ENCODE data around the gene NCAPG.

DNA sequence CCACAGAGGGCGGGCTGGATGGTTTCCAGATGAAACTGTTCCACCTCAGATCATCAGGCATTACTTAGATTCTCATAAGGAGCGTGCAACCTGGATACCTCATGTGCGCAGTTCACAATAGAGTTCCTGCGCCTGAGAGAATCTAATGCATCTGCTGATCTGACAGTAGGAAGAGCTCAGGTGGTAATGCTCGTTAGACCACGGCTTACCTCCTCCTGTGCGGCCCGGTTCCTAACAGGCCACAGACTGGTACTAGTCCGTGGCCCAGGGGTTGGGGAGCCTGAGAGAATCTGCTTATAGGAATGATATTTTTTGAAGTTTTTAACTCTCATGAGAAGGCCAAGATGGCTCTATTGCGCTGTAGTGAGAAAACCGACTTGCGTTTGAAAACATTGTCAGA, 5.4 kb downstream of the NCAPG start:
- TF ChIP-seq, protein P1, sequence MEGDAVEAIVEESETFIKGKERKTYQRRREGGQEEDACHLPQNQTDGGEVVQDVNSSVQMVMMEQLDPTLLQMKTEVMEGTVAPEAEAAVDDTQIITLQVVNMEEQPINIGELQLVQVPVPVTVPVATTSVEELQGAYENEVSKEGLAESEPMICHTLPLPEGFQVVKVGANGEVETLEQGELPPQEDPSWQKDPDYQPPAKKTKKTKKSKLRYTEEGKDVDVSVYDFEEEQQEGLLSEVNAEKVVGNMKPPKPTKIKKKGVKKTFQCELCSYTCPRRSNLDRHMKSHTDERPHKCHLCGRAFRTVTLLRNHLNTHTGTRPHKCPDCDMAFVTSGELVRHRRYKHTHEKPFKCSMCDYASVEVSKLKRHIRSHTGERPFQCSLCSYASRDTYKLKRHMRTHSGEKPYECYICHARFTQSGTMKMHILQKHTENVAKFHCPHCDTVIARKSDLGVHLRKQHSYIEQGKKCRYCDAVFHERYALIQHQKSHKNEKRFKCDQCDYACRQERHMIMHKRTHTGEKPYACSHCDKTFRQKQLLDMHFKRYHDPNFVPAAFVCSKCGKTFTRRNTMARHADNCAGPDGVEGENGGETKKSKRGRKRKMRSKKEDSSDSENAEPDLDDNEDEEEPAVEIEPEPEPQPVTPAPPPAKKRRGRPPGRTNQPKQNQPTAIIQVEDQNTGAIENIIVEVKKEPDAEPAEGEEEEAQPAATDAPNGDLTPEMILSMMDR (IDR thresholded peaks at IDR 0.05) = no peak
- TF ChIP-seq POLR2AphosphoS5 (IDR thresholded peaks at IDR 0.05) = no peak

All from upper lobe of left lung (tissue), 4 donors.